Measurements from ENCODE around the gene CAMK2N2.

Gene CAMK2N2

DNA sequence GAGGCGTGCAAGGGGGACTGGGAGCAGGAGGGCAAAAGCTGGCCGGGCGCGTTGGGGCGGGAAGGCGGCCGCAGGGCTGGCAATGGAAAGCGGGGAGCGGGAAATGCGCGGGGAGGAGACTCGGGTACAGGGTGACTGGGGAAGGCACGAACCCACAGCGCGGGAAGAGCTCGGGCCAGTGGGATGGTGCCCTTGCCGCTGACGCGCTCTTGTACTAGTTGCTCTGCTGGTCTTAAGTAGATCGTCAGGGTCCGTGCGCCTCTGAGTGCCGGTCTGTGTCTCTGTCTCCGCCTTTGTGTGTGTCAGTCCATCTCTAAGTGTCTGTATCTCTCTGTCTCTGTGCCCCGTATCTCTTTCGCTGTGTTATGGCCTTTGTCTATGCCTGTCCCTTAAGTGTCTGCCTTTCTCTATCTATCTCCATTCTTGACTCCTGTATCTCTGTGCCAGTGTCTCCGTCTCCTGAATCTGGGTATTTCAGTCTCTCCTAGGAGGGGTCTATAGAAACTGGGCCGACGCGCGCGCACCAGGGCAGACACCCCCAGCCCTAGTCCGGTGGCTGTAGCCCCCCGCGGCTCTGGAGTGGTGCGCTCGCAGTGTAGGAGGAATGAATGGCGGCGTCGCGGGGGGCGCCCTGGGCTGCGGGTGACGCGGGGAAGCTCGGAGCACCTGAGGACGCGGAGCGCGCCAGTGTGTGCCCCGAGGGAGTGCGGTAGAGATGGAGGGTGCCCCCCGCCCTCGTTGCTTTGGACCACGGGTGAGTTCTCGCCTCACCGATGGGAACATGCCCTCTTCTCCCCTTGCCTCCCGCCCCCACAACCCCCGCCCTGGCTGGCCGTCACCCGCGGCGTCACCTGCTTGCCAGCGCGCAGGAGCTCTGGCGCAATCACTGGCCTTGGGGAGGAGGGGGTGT, 756 bp upstream of the CAMK2N2 start:
- Histone ChIP-seq H3K36me3 (no peaks in the 10 kb centered on the region), H3K27me3 (peaks cover 5% of the 10 kb centered on the region; the same call in 1 of the 2 replicates), H3K4me1 (no peaks in the 10 kb centered on the region), H3K4me3 (ENCODE audit: low read depth, low read length) (peak overlapping the region; percentile 67), H3K9me3 (no peaks in the 10 kb centered on the region)
- DNase-seq: peak; percentile 29
- TF ChIP-seq, protein P1, sequence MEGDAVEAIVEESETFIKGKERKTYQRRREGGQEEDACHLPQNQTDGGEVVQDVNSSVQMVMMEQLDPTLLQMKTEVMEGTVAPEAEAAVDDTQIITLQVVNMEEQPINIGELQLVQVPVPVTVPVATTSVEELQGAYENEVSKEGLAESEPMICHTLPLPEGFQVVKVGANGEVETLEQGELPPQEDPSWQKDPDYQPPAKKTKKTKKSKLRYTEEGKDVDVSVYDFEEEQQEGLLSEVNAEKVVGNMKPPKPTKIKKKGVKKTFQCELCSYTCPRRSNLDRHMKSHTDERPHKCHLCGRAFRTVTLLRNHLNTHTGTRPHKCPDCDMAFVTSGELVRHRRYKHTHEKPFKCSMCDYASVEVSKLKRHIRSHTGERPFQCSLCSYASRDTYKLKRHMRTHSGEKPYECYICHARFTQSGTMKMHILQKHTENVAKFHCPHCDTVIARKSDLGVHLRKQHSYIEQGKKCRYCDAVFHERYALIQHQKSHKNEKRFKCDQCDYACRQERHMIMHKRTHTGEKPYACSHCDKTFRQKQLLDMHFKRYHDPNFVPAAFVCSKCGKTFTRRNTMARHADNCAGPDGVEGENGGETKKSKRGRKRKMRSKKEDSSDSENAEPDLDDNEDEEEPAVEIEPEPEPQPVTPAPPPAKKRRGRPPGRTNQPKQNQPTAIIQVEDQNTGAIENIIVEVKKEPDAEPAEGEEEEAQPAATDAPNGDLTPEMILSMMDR (IDR thresholded peaks at IDR 0.05; ENCODE audit: low read depth, low read length): no peak

DNA sequence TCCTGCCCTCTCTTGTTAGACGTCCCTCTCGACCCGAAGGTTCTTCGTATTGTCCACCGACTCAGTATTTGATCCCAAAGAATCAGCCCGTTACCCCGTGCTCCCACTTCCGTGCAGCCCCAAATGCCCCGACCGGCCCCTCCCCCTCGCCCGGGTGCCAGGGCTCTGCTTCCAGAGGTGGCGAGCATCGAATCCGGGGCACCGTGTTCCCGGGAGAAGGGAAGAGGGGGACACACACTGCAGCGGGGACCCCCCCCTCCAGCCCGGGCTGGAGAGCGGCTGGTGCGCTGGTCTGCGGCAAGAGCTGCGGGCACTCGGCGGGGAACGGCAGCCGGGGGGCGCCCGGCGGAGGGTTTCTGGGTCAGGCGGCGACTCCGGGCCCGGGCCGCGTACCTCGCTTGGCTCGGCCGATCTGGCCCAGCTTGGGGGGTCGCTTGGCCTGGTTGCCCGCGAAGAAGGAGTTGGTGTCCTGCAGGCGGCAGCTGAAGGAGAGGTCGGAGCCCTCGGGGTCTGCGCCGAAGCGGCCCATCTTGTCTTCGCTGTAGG, 556 bp downstream of the CAMK2N2 start:
- peaks cover 5% of the 10 kb centered on the region; the same call in 1 of the 2 replicates for H3K27me3 ChIP-seq
- TF ChIP-seq, protein P1 (IDR thresholded peaks at IDR 0.05; ENCODE audit: low read depth, low read length): no peak
- H3K4me3 ChIP-seq (ENCODE audit: low read depth, low read length): peak overlapping the region; percentile 67
- H3K36me3 ChIP-seq: no peaks in the 10 kb centered on the region
- DNase-seq: peak; percentile 32
- no peaks in the 10 kb centered on the region for H3K4me1 ChIP-seq
- no peaks in the 10 kb centered on the region for H3K9me3 ChIP-seq

DNA sequence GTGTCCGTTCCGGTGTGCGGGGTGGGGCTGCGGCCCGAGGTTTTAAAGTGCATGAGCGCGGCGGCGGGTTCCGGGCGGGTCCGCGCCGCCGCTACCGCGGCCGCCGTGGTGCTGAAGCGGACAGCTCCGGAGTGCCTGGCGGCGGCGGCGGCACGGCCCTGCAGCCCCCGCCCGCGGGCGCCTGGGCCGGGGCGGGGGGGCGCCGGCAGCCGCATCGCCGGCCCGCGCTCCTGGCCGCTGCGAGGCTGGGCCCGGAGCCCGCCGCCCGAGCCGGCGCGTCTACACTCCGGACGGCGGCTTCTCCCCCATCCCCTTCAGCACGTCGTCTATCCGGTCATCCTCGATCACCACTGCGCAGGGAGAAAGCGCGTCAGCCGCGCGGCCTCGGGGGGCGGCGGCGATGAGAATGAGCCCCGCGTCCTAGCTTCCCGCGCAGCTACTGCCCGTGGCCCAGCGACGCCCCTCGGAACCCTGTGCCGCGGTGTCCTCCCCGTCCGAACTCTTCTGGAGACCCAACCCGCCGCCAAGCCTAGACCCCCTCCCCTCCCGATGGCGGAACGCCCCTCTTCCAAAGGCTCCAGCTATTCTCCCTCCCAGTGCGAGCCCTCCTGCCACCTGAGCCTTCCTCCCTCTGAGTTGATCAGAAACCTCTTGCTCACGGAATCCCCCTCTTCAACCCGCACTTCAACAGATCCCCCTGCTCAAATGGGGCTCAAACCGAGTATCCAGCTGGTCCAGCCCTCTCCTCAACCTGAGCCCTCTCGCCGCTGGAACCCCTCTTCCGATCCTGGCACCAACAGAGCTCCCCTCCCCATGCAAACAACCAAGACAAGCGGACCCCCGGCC, 1.3 kb downstream of the CAMK2N2 start:
- DNase-seq: peak; percentile 55
- TF ChIP-seq, protein P1 (IDR thresholded peaks at IDR 0.05; ENCODE audit: low read depth, low read length): no peak
- Histone ChIP-seq H3K4me3 (ENCODE audit: low read depth, low read length) (peak overlapping the region; percentile 67), H3K9me3 (no peaks in the 10 kb centered on the region), H3K36me3 (no peaks in the 10 kb centered on the region), H3K27me3 (peaks cover 5% of the 10 kb centered on the region; the same call in 1 of the 2 replicates), H3K4me1 (no peaks in the 10 kb centered on the region)

DNA sequence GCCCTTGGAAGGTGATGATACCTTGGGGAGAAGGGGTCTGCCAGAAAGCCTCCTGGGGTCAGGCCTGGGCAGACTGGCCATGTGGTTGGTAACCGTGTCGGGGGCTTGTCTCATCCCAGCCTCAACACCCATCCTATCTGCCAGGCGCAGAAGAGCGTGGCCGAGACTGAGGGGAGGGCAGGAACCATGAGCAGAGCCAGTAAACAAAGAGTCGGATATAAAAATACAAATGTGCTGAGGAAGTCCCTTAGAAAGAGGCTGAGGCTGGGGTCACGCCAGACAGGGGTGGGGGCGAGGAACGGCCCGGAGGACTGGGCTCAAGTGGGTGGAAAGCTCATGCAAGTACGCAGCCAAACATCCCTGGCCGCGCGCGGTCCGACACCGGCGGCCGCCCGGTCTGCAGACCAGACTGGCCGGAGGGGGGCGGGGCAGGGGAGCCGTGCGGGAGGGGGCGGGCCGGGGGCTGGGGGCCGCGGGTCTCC, 1.9 kb downstream of the CAMK2N2 start:
- Histone ChIP-seq H3K36me3 (no peaks in the 10 kb centered on the region), H3K9me3 (no peaks in the 10 kb centered on the region), H3K4me3 (ENCODE audit: low read depth, low read length) (no peak overlapping the region), H3K27me3 (peaks cover 5% of the 10 kb centered on the region; the same call in 1 of the 2 replicates), H3K4me1 (no peaks in the 10 kb centered on the region)
- TF ChIP-seq, protein P1 (IDR thresholded peaks at IDR 0.05; ENCODE audit: low read depth, low read length): no peak
- DNase-seq: no peak

DNA sequence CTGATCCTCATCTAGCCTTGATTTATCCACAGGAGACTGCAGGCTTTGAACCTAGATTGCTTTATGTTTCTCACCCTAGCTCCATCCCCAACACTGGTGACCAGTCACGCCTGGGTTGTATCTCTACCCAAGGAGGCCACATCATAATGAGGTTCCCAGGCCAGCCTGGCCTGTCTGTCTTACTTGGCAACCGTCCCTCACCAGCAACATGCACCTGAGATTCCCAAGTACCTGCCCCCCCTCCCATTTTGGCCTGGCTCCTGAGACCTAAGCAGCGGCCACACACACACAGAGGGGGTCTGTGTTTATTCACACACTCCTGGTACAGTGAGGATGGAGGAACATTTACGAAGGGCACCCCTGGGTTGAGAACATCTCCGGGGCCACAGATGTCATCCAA, 2.4 kb downstream of the CAMK2N2 start:
- H3K27me3 ChIP-seq: peaks cover 5% of the 10 kb centered on the region; the same call in 1 of the 2 replicates
- H3K4me3 ChIP-seq (ENCODE audit: low read depth, low read length): no peak overlapping the region
- H3K4me1 ChIP-seq: no peaks in the 10 kb centered on the region
- TF ChIP-seq, protein P1 (IDR thresholded peaks at IDR 0.05; ENCODE audit: low read depth, low read length): no peak
- no peaks in the 10 kb centered on the region for H3K9me3 ChIP-seq
- no peaks in the 10 kb centered on the region for H3K36me3 ChIP-seq
- no peak for DNase-seq
